NCI-H226 (cell line): ENCODE results near the gene SLC15A2.
A peak's percentile ranks its signal among the peaks of the same experiment; 100 is the strongest.
"Not testable (repeated sequence)": the region's sequence is repeated elsewhere in the genome, so short reads cannot be mapped to it uniquely, and the experiment has no call there.

Experiments used
- DNase-seq: peaks from one replicate; pipeline ENCODE4 v3.0.0-alpha.2; 2015

The SLC15A2 gene

DNA sequence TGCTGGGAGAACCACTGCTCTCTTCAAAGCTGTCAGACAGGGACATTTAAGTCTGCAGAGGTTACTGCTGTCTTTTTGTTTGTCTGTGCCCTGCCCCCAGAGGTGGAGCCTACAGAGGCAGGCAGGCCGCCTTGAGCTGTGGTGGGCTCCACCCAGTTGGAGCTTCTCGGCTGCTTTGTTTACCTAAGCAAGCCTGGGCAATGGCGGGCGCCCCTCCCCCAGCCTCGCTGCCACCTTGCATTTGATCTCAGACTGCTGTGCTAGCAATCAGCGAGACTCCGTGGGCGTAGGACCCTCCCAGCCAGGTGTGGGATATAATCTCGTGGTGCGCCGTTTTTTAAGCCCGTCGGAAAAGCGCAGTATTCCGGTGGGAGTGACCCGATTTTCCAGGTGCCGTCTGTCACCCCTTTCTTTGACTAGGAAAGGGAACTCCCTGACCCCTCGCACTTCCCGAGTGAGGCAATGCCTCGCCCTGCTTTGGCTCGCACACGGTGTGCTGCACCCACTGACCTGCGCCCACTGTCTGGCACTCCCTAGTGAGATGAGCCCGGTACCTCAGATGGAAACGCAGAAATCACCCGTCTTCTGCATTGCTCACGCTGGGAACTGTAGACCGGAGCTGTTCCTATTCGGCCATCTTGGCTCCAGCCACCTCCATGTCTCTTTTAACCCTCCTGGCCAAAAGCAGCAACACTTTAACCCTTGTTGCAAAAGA is 44.1 kb downstream of the SLC15A2 start:
- DNase-seq: not testable (repeated sequence)

DNA sequence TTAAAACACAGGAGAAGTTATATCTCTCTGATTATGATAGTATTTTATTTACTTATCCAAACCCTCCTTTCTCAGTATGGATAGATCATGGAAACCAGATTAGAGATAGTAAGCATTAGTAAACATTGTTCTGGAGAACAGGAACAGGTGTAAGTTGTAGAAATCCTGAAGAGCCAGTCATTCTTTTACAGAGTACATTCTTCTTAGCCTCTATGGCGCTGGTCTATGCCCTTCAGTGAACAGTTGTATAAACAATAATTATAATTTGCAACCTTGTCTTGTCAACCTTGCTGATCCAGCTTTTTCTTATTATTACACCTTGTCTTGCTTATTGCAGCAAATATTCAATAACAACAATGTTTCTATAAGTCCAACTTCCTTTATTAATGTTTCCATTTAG is 47.4 kb downstream of the SLC15A2 start:
- no peak for DNase-seq

DNA sequence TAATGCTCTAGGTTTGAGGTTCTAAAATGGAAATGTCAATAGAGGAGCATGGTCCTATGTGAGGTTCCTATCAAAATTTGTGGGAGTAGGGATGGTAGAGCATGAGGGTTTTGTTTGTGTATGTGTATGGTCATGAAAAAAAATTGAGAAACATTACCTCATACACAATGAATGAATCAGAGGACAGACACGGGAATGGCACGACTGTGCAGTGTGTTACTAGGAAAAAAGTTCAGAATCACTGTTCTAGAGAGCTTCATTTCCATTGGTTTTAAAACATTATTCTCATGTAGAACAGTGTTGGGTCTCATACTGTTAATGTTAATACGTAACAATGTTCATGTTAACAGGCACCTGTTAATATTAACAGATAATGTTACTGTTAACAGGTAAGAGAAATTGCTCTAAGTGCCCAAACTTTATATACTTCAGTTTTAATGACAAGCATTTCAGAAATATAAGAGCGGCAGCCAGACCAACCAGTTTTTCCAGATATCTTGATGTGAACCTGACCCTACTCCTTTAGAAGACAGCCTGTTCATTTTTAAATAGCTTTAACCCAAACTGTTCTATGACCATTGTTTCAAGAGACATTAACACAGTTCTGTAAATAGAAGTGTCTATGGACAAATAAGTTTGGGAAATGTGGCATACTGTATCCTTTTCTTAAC is 48.0 kb downstream of the SLC15A2 start:
- no peak for DNase-seq

DNA sequence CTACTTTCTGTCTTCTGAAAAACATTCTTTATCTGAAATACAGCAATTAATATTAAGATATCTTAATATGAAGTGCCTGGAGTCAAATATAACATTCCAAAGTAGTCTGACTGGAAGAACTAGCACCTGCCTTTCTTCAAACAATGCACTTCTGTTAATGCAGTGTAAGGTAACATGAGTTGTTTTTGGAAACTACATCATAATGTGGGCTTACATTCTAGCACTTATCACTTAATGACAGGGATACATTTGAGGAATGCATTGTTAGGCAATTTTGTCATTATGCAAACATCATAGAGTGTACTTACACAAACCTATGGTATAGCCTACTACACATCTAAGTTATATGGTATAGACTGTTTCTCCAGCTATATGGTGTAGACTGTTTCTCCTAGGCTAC is 49.2 kb downstream of the SLC15A2 start:
- DNase-seq: no peak

GRCh38 chr3:121948641-121949040 is 54.4 kb downstream of the SLC15A2 start:
- DNase-seq: no peak

DNA sequence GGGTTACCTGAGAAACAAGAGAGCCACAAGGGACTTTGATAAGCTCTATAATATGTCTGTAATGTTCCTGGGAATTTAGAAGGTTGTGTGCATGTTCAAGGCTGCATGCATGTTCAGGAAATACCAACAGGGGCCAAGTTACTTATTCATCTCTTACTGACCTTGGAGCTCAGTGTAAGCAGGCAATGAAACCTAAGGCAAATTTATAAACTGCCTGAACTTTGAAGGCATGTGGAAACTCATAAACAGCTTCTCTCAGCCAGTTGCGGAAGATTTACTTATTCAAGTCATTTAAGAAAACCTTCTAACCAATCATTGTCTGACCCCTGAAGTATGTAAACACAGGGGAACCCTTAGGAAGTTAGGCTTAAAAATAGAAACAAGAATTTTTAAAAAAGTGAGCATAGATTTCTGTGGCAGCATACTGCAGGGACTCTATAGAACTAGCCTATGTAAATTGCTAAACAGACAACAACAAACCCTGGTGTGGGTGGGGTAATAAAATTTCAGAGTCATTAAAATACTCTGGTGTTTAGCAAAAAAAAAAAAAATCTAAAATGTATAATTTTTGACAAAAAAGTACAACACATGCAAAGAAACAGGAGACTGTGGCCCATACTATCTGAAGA is 57.2 kb downstream of the SLC15A2 start:
- no peak for DNase-seq

DNA sequence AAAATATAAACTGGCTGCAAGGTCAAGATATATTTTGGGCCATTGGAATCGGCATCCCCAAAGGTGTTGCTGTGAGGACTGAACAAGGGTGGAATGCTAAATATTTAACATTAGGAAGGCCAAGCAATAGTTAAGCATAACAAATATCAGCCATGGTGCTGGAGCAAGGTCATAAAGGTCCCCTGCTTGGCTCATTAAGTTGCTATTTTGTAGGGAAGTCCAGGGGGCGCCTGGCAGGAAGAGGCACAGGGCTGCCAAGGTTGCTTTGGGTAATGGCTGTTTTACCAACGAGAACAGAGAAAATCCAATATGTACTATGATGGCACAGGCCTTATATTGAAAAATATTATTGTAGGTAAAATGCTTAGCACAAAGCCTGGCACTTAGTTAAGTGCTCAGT is 62.2 kb downstream of the SLC15A2 start:
- DNase-seq: no peak

- no peak for DNase-seq
These were observed 63.6 kb downstream of the SLC15A2 start for GRCh38 chr3:121957674-121958415.

DNA sequence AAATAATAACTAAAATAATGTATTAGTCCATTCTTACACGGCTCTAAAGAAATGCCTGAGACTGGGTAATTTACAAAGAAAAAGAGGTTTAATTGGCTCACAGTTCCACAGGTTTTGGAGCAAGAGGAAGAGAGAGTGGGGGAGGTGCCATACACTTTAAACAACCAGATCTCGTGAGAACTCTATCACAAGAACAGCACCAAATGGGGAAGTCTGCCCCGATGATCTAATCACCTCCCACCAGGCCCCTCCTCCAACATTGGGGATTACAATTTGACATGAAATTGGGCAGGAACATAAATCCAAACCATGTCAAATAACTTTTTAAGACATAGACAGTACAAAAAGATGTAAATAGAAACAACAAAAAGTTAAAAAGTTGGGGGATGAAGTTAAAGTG is 64.6 kb downstream of the SLC15A2 start:
- no peak for DNase-seq

- DNase-seq: no peak
These were observed 67.1 kb downstream of the SLC15A2 start for GRCh38 chr3:121961283-121961682.

GRCh38 chr3:121962443-121962842 is 68.2 kb downstream of the SLC15A2 start:
- DNase-seq: no peak

- no peak for DNase-seq
These were observed 69.4 kb downstream of the SLC15A2 start for GRCh38 chr3:121963608-121964007.

GRCh38 chr3:121969631-121970030 is 75.4 kb downstream of the SLC15A2 start:
- DNase-seq: no peak

DNA sequence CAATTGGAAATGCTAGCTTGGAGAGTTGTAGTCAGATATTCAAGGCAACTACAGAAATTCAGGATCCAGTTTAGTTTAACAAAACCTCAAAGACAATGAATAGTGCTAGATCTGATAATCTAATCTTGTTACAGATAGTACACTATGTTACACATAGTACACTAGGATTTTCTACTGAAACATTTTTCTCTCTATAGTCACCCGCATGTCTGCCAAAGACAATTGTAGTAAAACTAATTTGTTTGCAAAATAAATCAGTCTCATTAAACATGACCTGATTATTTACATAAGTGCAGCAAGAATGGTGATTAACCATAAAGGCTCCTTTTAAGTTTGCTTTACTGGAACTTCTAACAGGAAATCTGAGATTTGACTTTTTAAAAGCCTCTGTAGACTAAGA is 75.8 kb downstream of the SLC15A2 start:
- no peak for DNase-seq

GRCh38 chr3:121974601-121975111 is 80.5 kb downstream of the SLC15A2 start:
- DNase-seq: peak; percentile 52

DNA sequence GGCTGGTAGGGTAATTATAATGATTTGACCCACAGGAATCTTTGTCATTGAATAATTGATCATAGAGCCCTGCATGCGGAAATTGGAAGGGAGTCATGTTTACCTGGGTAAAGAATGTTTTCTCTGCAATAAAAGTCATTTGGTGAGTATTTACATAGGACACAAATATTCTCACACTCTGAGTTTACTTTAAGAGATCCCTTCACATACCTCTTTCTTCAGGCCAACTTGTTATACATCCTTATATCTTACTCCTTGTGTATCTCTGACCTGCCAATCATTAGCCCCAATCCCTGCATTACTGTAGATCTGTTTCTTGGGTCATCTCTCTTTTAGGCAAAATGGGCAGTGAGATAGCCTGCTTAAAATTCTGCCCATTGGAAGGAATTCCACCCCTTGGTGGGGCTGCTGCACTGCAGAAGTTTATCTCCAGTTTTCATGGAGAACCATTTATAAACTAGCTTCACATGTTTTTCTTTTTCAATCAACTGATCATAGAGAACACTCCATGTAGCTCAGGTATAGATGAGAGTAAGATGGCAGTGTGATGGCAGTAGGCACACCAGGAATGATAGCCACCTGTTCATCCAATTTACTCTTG is 81.6 kb downstream of the SLC15A2 start:
- no peak for DNase-seq

GRCh38 chr3:121976727-121977126 is 82.5 kb downstream of the SLC15A2 start:
- DNase-seq: no peak

DNA sequence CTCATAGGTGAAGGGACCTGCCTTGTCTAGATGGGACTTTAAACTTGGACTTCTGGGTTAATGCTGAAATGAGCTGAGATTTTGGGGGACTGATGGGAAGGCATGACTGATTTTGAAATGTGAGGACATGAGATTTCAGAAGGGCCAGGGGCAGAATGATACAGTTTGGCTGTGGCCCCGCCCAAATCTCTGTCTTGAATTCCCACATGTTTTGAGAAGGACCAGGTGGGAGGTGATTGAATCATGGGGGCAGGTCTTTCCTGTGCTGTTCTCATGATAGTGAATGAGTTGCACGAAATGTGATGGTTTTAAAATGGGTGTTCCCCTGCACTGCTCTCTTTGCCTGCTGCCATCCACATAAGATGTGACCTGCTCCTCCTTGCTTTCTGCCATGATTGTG is 85.0 kb downstream of the SLC15A2 start:
- no peak for DNase-seq

DNA sequence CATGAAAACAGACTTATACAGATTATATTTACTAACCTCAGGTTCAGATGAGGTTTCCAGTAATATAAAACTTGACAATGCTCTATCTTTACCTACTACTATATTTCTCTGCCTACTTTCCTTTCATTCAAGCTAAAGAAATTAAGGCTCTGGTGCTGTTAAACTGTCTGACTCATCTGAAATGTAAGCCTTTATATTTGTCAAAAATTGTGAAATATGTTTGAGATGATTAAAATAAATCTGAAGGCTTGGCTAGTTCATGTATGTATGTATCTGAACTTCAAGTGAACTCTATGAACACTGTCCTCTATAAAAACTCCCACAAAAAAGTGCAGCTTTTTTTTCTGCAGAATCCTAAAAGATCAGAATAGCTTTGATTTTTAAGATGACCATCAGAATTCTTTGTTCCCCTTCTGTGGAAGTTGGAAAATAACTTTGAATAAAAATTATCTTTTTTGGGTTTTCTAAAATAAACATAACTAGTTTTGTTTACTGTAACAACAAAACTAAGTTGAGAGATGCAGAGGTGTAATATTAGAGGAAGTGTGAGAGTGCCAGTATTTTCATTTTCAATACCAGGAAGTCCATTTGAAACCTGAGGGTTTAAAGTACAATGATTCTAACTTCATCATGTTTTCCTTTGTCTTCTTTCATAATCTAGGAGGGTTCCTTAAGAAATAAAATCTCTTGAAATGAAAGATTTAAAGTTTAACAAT is 85.7 kb downstream of the SLC15A2 start:
- no peak for DNase-seq

- DNase-seq: no peak
These were observed 86.2 kb downstream of the SLC15A2 start for GRCh38 chr3:121980450-121980796.

GRCh38 chr3:121981473-121981872 is 87.3 kb downstream of the SLC15A2 start:
- DNase-seq: no peak

DNA sequence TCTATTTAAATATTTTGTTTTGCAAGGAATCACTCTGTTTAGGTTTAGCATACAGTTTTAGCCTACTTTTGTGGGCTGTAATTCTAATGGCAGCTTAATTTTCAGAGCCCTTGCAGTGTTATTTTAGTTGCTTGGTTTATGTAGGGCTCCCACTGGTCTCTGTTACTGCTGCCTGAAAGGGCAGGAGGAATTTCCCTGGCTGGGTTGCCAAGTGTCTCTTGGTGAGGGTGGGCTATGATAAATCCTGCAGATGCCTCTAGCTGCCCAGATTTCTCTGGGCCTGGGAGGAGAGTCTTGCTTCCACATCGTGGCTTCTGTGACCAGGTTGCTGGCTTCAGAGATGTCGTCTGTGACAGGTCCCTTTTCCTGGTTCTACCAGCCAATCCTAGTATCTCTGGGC is 91.6 kb downstream of the SLC15A2 start:
- no peak for DNase-seq
